IMR-90 (cell line): ENCODE results near the gene USH2A. TPM values are rescaled to one million over a fixed set of nuclear protein-coding genes. Genes with fewer than 3 reads are reported as not detected.

ENCODE experiments used
- ATAC-seq: fragments of 200-7000 bp; cut with Tn5 transposase; 2 replicates; pipeline ENCODE4 v1.9.1; 2020; ENCODE audit warnings: low read depth, mild to moderate bottlenecking, moderate library complexity
- BruUV-seq: library from RNA; stranded (reverse); fragments of 400-500 nt; replicated peaks from 2 replicates; lab custom pipeline; 2021; lab: Mats Ljungman, UMichigan
- CTCF ChIA-PET: fragments of 300-600 bp; formaldehyde crosslinking; extraction: SDS; loops from one replicate; lab custom pipeline; 2021; ENCODE audit warnings: antibody characterized with exemption; lab: Yijun Ruan, JAX
- POLR2A ChIA-PET: fragments of 300-600 bp; sonication (Branson Sonifier 250); formaldehyde crosslinking; loops from one replicate; lab custom pipeline; 2022; ENCODE audit warnings: antibody characterized with exemption; ENCODE audit not compliant: unreplicated experiment; lab: Charles Lee
- DNase-seq: peaks from one replicate; pipeline ENCODE4 v3.0.0; 2013
- H2AFZ ChIP-seq: replicated peaks from 2 replicates; pipeline ENCODE3; 2013; ENCODE audit warnings: low read length, mild to moderate bottlenecking; ENCODE audit not compliant: poor library complexity
- H2AK5ac ChIP-seq: 2 replicates; pipeline ENCODE4 v1.6.1; 2013; ENCODE audit warnings: low read depth, low read length, inconsistent platforms
- H2AK9ac ChIP-seq: replicated peaks from 2 replicates; pipeline ENCODE3; 2013; ENCODE audit warnings: mild to moderate bottlenecking, low read depth, low read length, moderate library complexity; ENCODE audit not compliant: poor library complexity
- H2BK120ac ChIP-seq: 2 replicates; pipeline ENCODE4 v1.6.1; 2013; ENCODE audit warnings: low read depth, low read length, inconsistent platforms
- H2BK15ac ChIP-seq: 3 replicates; pipeline ENCODE4 v1.6.1; 2013; ENCODE audit warnings: low read depth, low read length, inconsistent platforms
- H2BK20ac ChIP-seq: 2 replicates; pipeline ENCODE4 v1.6.1; 2013; ENCODE audit warnings: low read depth, mild to moderate bottlenecking, inconsistent platforms, low read length, moderate library complexity
- H2BK5ac ChIP-seq: 2 replicates; pipeline ENCODE4 v1.6.1; 2013; ENCODE audit warnings: mild to moderate bottlenecking, low read depth, low read length, inconsistent platforms; ENCODE audit not compliant: poor library complexity, severe bottlenecking
- H3K14ac ChIP-seq: replicated peaks from 2 replicates; pipeline ENCODE4 v1.6.1; 2013; ENCODE audit warnings: low read depth, low read length, inconsistent platforms
- H3K18ac ChIP-seq: 2 replicates; pipeline ENCODE4 v1.6.1; 2013; ENCODE audit warnings: low read depth, low read length, control low read depth
- H3K23ac ChIP-seq: 2 replicates; pipeline ENCODE4 v1.6.1; 2013; ENCODE audit warnings: low read depth, low read length, inconsistent platforms
- H3K27ac ChIP-seq: 2 replicates; pipeline ENCODE4 v1.5.1; 2013; ENCODE audit warnings: mild to moderate bottlenecking, control low read depth, low read length; ENCODE audit not compliant: insufficient read depth
- H3K27me3 ChIP-seq: 2 replicates; pipeline ENCODE4 v1.6.1; 2013; ENCODE audit warnings: low read length; ENCODE audit not compliant: control insufficient read depth, insufficient read depth
- H3K36me3 ChIP-seq: 2 replicates; pipeline ENCODE4 v1.6.1; 2013; ENCODE audit warnings: low read length, mixed read lengths; ENCODE audit not compliant: control insufficient read depth, insufficient read depth
- H3K4ac ChIP-seq: 2 replicates; pipeline ENCODE4 v1.6.1; 2013; ENCODE audit warnings: low read depth, low read length, inconsistent platforms
- H3K4me1 ChIP-seq: 2 replicates; pipeline ENCODE4 v1.6.1; 2013; ENCODE audit warnings: low read length, mixed read lengths; ENCODE audit not compliant: control insufficient read depth, insufficient read depth
- H3K4me2 ChIP-seq: 2 replicates; pipeline ENCODE4 v1.6.1; 2013; ENCODE audit warnings: low read depth, mild to moderate bottlenecking, control low read depth, low read length, moderate library complexity
- H3K4me3 ChIP-seq: 2 replicates; pipeline ENCODE4 v1.5.1; 2013; ENCODE audit warnings: low read depth, mild to moderate bottlenecking, control low read depth, low read length, moderate library complexity; ENCODE audit not compliant: insufficient read depth
- H3K56ac ChIP-seq: 2 replicates; pipeline ENCODE4 v1.6.1; 2013; ENCODE audit warnings: low read length, inconsistent platforms; ENCODE audit not compliant: insufficient read depth; ENCODE audit errors: extremely low read depth
- H3K79me1 ChIP-seq, 2 experiments: 2 replicates each; pipeline ENCODE4 v1.6.1; 2013; ENCODE audit warnings: low read length in 2 of 2, inconsistent platforms in 1 of 2, low read depth in 1 of 2
- H3K9ac ChIP-seq: 2 replicates; pipeline ENCODE4 v1.6.1; 2013; ENCODE audit warnings: low read depth, low read length, control low read depth
- H3K9me1 ChIP-seq: 2 replicates; pipeline ENCODE4 v1.6.1; 2013; ENCODE audit warnings: low read length, inconsistent platforms; ENCODE audit not compliant: insufficient read depth
- H3K9me3 ChIP-seq: 2 replicates; pipeline ENCODE4 v1.6.1; 2013; ENCODE audit warnings: low read length; ENCODE audit not compliant: control insufficient read depth, insufficient read depth
- H4K20me1 ChIP-seq: 2 replicates; pipeline ENCODE4 v1.6.1; 2013; ENCODE audit warnings: low read length, inconsistent platforms; ENCODE audit not compliant: insufficient read depth
- H4K5ac ChIP-seq: 2 replicates; pipeline ENCODE4 v1.6.1; 2013; ENCODE audit warnings: mild to moderate bottlenecking, low read depth, low read length, control low read depth
- H4K8ac ChIP-seq, 2 experiments: 2 replicates each; pipeline ENCODE4 v1.6.1; 2013; ENCODE audit warnings: low read depth in 2 of 2, low read length in 2 of 2, control low read depth in 1 of 2, inconsistent platforms in 1 of 2
- H4K91ac ChIP-seq: 2 replicates; pipeline ENCODE4 v1.6.1; 2013; ENCODE audit warnings: low read depth, low read length, inconsistent platforms; ENCODE audit not compliant: insufficient read depth
- BHLHE40 ChIP-seq: fragments of 150-350 bp; IDR thresholded peaks from 2 replicates; pipeline ENCODE4 v1.6.1; 2016; ENCODE audit warnings: mild to moderate bottlenecking, low read depth, low read length
- CEBPB ChIP-seq: IDR thresholded peaks from 2 replicates; pipeline ENCODE4 v1.6.1; 2012; ENCODE audit warnings: low read depth, low read length, improper control_type of control experiment
- CHD1 ChIP-seq: IDR thresholded peaks from 2 replicates; pipeline ENCODE4 v1.6.1; 2012; ENCODE audit warnings: low read depth, low read length, improper control_type of control experiment
- ELK1 ChIP-seq: fragments of 150-350 bp; IDR thresholded peaks from 2 replicates; pipeline ENCODE4 v1.6.1; 2016; ENCODE audit warnings: low read depth, mild to moderate bottlenecking, low read length, moderate library complexity, borderline replicate concordance
- MAFK ChIP-seq: IDR thresholded peaks from 2 replicates; pipeline ENCODE4 v1.6.1; 2012; ENCODE audit warnings: low read depth, low read length, improper control_type of control experiment
- MAZ ChIP-seq: IDR thresholded peaks from 2 replicates; pipeline ENCODE4 v1.6.1; 2012; ENCODE audit warnings: low read depth, mild to moderate bottlenecking, low read length, improper control_type of control experiment, moderate library complexity, borderline replicate concordance
- MXI1 ChIP-seq: IDR thresholded peaks from 2 replicates; pipeline ENCODE4 v1.6.1; 2012; ENCODE audit warnings: low read depth, mild to moderate bottlenecking, low read length, moderate library complexity, borderline replicate concordance
- SMC3 ChIP-seq: fragments of 150-350 bp; IDR thresholded peaks from 2 replicates; pipeline ENCODE4 v1.6.1; 2016; ENCODE audit warnings: low read depth, mild to moderate bottlenecking, antibody characterized with exemption, low read length, moderate library complexity
- WGBS, 2 experiments: methylation state at CpG; one replicate each; pipeline versions ENCODE4 v1.1.5 to v1.1.7; 2013; ENCODE audit warnings: missing lambda C conversion rate in 2 of 2; ENCODE audit not compliant: insufficient read length in 1 of 2; ENCODE audit errors: extremely low coverage in 2 of 2; 5-methylcytosine and 5-hydroxymethylcytosine counted together
- dilution Hi-C: fragments of 300-500 bp; cut with HindIII; formaldehyde crosslinking; loops from one replicate; pipeline ENCODE4 v1.14.3; 2018; ENCODE audit warnings: low sequenced_read_pairs; ENCODE audit not compliant: unreplicated experiment
- in situ Hi-C: fragments of 300-500 bp; cut with MboI; formaldehyde crosslinking; loops from 3 replicates; pipeline ENCODE4 v1.14.3; 2019; ENCODE audit warnings: low sequenced_read_pairs, inconsistent platforms, mixed read lengths
- intact Hi-C: fragments of 100-400 bp; cut with micrococcal nuclease; formaldehyde crosslinking; loops from 2 replicates; pipeline ENCODE4 v1.10.0; 2022
- polyA plus RNA-seq, 3 experiments: library from polyadenylated mRNA; depleted of rRNA; stranded (reverse); fragments of >200 nt; gene quantifications; 2 replicates each; pipeline ENCODE4 v1.2.3, GENCODE V29; 2012; ENCODE audit warnings: low replicate concordance in 1 of 3
- total RNA-seq: library from RNA; depleted of rRNA; stranded (reverse); fragments of >200 nt; gene quantifications from 2 replicates; pipeline ENCODE4 v1.2.3, GENCODE V29; 2012

USH2A gene
- total and polyA plus RNA-seq, 2 of the 4 experiments (the other 2 are of a cell fraction), result under 0.01 to 0.02 TPM

- no CpG with 5 or more reads among the region's 2 CpGs for WGBS, 2 experiments
- CTCF ChIA-PET, result interaction anchor here (1.1 kb wide), 1 partner anchor 134 kb away, joined by 3 read pairs; no protein-coding TSS in a partner anchor
- BruUV-seq, result no TSS peak
- Histone ChIP-seq H3K4ac (no peak overlapping the region), H3K79me1 (no peaks in the 10 kb centered on the region), H2AK5ac (no peak overlapping the region), H3K4me3 (no peak overlapping the region), H2BK15ac (no peak overlapping the region), H3K27me3 (no peaks in the 10 kb centered on the region), H4K20me1 (no peaks in the 10 kb centered on the region), H4K5ac (no peak overlapping the region), H3K9me1 (no peaks in the 10 kb centered on the region), H4K8ac (no peak overlapping the region), H3K9me3 (no peaks in the 10 kb centered on the region), H3K56ac (no peak overlapping the region), H4K91ac (no peak overlapping the region), H2BK5ac (no peak overlapping the region), H3K4me1 (peaks cover 4% of the 10 kb centered on the region), H3K9ac (no peak overlapping the region), H2AFZ (no peak overlapping the region), H2BK20ac (no peak overlapping the region), H2BK120ac (no peak overlapping the region), H3K27ac (no peak overlapping the region), H3K14ac (no peak overlapping the region), H3K4me2 (no peak overlapping the region), H3K23ac (no peak overlapping the region), H3K18ac (no peak overlapping the region), H3K36me3 (no peaks in the 10 kb centered on the region), H2AK9ac (no peak overlapping the region)
- TF ChIP-seq MAZ (no peak), BHLHE40 (no peak), ELK1 (no peak), SMC3 (no peak), CHD1 (no peak), MXI1 (no peak), MAFK (no peak), CEBPB (no peak)
- in situ Hi-C loops, result no loop called here
- intact Hi-C loops, result no loop called here
- POLR2A ChIA-PET, result no interaction called here
- dilution Hi-C loops, result no loop called here
- ATAC-seq, result no peak
- no peak for DNase-seq
Observed at GRCh38 chr1:216433175-216433574, 9.9 kb upstream of the USH2A start.
